ENCODE data around the gene CNTFR.

The CNTFR gene

DNA sequence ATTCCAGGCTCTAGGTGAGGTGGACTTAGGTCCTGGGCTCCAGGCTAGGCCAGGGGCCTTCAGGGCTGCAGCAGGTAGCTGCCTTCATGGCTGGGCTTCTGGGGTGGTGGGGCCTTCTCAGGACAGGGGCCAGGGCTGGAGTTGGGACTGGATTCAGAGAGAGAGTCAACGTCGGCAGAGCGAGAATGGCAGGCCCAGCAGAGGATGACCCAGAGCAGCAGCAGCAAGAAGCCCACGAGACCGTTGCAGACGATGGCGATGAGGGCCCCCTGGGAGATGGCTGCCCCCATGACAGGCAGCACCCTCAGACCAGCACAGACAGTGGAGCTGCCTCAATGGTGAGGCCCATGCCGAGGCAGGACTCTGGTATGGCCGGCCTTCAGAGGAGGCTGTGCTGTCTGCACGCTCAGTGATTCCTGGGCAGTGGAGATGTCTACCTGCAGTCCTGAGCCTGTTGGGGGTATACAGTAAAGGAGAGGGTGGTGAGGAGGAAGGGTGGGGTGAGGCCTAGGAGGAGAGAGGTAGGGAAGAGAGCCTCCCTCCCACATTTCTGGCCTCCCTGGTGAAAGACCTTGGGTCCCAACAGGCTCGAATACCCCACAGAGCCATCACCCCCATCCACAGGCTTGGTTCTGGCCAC lies 68.0 kb downstream of the CNTFR start:
- no peak for FAIRE-seq

DNA sequence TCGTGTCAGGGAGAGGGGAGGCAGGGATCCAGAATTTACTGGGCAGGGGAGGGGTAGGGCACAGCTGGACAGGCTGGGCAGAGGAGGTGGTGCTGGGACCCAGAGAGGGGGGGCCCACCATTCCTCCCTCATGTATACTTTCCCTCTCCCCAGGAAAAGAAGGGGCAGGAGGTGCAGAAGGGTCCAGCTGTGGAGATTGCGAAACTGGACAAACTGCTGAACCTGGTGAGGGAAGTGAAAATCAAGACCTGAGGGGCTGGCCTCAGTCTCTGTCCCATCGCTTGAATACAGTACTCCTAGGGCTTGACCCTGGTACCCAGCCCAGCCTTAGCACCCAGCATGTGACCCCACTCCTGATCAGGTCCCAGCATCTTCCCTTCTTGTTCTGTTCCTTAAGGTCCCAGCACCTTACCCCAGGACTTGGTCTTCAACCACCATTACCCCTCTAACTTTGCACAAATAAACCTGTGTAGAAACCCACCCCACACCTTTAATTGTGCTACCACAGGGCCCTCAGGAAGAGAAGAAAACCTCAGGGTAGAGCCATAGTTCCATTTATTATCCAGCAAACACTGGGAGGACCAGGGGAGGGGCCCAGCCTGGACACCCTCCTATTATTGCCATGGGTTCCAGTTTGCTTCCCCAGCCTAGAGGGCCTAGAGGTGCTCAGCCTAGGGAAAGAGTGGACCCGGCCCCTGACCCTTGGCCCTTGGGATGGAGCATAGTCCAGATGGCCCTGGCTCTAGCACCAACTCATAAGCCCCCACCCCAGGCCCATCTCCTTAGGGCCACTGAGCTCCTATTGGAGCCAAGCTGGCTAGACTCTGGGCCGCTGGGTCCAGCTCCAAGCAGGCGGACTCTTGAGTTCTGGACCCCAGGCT lies 68.8 kb downstream of the CNTFR start:
- FAIRE-seq = no peak

DNA sequence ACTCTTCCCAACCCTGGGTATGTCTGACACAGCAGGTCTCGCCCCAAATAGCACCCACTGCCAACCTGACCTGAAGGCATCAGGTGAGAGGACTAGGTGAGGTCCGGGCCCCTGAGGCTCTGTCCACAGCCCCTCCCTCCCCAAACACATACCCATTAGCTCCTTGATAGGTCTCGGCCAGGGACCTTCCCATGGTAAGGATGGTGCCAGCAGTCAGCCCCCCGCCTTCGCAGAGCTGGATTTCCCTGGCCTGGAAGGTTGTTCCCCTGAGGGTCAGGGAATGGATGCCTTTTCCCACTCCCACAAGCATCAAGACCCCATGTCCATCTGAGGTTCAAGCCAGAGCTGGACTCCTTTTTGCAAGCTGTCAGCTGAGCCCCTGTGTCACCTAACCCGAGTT lies 69.4 kb downstream of the CNTFR start:
- FAIRE-seq = no peak

DNA sequence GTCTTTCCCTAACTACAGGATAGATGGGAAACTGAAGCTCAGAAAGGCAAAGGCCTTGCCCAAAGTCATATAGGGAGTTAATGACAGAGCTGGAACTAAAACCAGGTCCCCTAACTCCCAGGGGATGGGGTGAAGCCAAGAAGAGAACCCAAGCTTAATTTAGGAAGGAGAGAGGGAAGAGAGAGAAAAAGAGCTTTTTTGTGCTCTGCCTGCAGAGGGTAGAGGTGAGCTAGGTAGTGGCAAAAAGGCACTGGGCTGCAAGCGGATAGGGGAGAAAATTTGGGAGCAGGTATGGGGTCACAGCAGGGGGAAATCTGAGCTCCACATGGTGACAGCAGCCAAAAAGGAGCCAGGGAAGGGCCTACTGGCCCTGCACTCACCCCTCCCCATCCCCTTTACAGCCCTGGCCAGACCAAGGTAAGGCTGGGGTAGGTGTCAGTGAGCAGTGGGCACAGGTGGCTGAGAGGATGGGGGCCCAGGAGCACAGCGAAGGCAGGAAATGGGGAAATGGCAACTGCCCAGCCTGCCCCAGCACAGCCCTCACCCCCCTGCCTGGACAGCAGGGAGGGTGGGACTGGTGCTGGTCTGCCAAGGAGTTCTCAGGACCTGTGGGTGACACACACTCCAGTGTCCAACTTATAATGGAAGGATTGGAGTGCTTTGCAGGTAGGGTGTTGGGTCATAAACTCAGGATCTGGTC lies 70.1 kb downstream of the CNTFR start:
- no peak for FAIRE-seq

DNA sequence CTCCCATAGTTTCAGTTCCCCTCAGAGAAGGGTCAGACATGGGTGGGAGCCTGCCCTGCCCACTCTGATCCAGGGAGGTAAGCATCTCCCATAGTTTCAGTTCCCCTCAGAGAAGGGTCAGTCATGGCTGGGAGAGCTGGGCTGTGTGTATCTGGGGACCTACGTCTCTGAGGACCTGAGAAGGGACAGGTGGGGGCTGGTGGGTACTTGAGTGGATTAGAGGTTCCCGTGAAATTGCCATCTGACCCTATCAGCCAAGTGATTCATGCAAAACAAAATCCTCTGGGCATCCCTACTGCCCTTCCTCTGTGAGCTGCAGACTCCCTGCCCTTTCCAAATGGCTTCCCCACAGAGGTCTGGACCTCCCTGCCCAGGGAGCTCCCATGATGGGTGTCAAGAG lies 70.6 kb downstream of the CNTFR start:
- no peak for FAIRE-seq

DNA sequence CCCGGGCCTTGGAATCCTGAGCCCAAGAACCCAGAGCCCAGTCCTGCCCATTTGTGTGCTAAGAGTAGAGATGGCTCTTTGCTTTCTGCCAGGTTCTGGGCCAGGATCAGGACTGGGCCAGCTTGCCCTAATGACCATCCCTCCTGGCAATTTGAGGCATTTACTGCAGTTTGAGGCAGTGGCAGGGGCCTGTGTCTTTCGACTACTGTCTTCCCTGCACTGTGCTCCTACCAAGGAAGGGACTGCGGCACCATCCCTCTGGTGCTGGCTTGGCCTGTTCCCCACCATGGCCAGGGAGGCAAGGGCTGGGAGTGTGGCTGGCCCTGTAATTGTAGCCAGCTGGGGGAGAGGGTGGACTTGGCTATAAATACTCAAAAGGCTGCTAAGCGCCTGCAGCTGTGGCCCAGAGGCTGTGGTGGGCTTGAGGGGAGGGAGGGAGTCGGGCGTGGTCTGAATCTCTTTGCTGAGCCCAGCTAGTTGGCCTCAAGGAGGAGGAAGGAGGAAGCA lies 71.4 kb downstream of the CNTFR start:
- no peak for FAIRE-seq

DNA sequence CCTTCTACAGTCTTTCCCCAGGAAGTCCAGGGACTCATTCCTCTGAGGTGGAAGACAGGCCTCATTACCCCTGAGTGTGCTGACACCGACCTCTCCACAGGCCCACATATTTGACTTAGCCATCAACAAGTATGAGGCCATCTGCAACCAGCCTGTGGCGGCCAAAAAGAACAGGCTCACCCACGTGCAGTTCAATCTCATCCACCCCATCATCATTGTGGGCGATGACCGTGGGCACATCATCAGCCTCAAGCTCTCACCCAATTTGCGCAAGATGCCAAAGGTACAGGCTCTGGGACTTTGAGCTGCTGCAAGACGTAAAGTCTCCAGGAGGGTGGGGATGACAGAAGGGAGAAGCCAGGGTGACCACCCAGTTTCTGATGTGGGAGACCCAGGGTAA lies 72.3 kb downstream of the CNTFR start:
- FAIRE-seq = no peak

DNA sequence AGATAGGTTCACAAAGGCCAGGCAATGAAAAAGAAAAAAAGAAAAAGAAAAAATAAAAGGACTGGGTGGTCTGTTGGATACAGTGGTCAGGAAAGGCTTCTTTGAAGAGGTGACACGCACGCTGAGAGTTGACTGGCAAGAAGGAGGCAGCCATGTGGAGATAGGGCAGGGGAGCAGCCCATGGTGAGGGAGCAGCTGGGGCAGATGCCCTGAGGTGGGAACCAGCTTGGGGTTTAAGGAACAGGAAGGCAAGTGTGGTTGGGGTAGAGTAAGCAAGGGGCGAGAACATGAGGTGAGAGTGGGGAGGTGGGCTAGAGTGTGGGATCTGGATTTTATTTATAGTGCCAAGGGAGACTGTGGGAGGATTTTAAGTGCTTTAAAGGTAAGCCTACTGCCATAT lies 73.6 kb downstream of the CNTFR start:
- no peak for FAIRE-seq

DNA sequence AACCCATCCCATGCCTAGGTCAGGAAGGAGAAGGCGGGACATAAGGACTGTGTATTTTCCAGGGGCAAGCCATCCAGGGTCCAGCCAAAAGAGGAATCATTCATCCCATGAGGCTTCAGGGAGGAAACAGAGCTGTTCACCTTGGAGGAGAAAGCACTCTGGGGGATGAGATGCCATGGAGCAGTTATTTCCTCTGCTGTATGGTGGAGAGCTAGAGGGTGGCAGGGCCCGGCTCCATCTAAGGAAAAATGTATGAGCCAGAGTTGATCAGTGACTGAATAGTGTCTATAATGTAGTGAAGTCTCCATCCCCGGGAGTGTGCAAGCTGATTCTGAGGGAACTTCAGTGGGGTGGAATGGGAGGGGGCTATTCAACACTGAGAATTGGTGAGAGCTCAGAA lies 74.7 kb downstream of the CNTFR start:
- FAIRE-seq = no peak

DNA sequence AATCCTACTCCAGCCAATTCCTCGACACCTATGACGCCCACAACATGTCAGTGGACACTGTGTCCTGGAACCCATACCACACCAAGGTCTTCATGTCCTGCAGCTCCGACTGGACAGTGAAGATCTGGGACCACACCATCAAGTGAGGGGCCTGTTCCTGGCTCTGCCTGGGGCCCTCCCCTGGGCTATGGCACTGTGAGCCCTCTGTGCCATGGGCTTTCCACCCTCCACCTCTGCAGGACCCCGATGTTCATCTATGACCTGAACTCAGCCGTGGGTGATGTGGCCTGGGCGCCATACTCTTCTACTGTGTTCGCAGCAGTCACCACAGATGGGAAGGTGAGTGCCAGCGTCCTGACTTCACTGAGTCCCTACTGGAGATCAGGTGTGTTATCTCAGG lies 75.1 kb downstream of the CNTFR start:
- no peak for FAIRE-seq

DNA sequence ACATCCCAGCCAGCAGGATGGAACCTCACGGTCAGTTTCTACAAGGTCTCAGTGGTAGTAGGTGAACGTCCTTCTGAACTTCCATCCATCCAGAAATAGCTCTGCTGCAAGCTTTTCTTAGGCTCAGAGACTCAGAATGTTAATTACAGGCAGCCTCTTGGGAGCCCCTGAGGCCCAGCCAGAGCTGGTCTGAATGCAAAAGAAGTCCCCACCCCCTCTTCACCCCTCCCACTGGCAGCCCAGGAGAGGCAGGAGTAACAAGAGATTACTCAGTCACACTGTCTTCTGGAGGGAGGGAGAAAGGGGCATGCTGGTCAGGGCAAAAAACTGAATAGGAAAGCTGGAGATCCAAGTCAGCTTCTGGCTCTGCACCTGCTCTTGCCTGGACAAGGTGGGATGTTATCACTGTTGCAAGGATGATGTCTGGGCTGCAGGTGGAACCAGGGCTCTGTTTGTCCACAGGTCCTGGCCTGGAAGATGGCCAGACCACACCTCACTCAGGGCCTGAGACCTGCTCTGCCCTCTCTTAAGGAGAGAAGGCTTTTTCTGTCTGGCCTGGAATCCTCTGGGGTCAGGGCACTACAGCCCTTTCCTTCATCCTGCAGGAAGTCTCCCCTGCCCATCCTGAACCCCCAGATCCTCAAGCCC lies 75.8 kb downstream of the CNTFR start:
- no peak for FAIRE-seq

DNA sequence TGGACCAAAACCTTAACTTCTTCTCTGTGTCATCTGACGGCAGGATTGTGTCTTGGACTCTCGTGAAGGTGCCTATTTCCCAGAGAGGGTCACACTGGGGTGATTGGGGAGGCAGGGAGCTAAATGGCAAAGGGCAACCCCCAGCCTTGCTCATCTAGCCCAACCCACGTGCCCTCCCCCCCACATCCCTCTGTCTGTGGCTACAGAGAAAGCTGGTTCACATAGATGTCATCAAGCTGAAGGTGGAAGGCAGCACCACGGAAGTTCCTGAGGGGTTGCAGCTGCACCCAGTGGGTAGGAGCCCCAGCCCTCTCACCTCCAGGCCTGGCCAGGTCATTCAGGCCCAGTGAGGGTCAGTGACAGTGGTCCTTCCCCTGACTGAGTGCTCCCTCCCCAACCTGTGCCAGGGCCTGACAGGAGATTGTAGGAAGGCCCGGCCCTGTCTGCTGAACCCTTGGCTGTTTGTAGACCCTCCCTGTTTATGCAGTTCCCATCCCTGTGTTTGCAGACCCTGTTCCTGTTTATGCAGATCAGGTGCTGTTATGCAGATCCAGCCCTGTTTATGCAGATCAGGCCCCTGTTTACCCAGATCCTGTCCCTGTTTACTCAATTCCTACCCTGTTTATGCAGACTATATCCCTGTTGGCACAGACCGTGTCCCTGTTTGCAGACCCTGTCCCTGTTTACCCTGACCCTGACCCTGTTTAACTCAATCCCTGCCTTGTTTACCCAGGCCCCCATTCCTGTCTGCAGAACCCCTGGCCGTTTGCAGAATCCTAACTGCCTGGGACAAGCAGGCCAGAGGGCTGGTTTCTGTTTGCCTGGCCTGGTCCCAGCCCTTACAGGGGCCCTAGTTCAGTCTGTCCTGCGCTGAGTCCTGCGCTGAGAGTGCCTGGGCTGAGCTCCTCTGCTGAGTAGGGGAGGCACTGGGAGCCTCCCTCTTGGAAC lies 77.1 kb downstream of the CNTFR start:
- no peak for FAIRE-seq

DNA sequence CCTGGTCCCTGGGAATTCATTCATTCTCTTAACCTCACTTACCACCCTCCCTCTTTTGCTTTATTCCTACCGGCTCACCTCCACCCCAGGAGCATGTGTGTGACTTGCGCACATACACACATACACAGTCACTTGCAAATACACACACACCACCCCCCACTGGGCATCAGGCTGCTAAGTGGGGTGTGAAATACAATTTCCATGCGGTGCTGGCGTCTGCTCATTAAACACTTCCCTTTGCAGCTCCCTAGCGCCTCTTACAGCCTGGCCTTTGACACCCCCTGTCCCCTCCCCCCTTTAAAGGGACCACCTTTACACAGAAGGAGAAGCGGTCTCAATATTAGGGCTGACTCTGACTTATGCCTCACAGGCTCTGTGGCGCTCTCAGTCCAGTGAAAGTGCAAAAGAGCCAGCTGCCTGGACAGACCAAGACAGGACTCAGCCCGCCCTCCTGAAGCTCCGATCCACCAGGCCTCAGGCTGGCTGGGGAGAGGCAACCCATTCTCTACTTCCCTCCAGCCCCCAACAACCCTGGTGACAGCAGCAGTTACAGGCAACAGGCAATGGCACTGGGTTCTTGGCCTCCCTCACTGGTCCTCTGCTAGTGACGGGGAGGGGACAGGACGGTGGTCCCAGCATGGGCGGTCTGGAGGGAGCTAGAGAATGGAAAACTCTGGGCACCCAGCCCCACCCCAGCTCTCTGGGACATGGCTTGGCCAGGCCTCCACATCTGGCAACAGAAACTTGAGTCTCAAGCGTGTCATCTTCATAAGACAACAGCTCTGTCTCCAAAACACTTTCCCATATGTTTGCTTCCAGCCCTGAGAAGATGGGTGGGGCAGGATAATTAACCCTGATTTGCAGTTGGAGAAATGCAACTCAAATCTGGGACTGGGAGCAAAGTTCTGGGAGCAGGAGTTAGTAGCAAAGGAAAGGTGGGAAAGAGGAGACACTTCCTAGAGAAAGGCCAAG lies 78.7 kb downstream of the CNTFR start:
- FAIRE-seq = no peak

DNA sequence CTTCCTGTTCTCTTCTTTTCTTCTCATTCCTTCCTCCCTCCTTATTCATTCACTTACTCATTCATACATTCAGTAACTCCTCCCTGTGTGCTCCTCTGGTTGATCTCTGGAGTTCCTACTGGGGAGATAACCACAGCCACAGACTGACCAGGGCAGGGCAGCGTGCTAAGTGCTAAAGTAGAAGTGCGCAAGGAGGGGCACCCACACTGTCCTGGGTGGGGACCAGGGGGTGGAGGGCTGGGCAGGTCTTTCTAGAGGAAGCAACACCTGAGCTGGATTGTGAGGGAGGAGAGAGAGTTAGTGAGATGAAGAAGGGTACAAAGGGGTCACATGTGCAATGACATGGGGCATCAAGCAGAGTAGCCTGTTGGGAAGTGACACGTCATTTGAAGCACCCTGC lies 80.6 kb downstream of the CNTFR start:
- no peak for FAIRE-seq

DNA sequence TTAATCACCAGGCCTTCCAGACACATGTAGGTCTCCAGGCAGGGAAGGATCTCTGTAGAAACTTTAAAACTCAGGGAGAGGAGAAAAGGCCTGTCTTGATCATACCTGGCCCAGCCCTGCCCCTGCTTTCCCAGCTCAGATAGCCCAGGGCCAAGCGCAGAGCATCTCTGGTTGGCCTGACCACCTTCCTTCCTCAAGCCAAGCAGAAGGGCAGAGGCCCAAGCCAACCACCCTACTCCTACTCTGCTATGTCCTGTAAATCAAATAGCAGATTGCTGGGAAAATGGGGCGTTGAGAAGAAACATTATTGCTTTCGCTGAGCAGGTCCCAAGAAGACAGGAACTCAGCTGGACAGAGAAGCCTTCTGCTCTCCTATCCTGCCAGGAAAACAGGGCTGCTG lies 81.1 kb downstream of the CNTFR start:
- no peak for FAIRE-seq

DNA sequence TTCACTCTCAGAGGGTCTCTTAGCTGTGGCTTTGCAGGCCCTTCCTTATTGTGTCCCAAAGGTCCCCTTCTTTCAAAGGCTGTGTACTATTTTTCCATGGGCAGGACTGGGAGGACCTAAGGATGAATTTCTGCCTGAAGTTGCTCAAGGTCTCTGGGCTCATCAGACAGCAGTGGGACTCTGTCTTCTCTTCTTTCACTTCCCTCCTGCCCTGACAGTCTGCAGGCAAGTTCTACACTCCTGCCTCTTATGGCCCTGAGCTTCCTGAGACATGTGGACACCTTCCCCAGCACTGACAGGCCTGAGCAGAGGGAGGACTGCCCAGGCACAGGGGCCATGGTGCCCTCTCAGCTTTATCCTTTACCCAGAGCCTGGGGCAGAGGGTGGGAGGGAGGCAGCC lies 81.6 kb downstream of the CNTFR start:
- no peak for FAIRE-seq

DNA sequence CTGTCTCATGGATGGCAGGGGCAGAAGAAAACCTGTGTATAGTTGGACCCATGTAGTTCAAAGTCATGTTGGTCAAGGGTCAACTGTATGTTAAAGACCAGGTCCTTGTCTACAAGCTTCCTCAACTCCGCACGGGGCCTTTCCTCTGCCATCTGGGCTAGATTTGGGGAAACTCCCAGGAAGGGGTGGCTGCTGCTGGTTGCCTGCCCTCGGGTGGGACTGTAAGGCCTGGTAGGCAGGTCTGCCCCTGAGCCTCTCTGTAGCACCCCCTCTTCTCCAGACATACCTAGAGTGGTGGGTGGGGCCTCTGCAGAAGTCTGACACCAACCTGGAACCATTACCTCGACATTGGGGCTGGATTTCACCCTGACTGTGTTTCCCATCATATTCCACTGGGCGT lies 82.0 kb downstream of the CNTFR start:
- FAIRE-seq = no peak

DNA sequence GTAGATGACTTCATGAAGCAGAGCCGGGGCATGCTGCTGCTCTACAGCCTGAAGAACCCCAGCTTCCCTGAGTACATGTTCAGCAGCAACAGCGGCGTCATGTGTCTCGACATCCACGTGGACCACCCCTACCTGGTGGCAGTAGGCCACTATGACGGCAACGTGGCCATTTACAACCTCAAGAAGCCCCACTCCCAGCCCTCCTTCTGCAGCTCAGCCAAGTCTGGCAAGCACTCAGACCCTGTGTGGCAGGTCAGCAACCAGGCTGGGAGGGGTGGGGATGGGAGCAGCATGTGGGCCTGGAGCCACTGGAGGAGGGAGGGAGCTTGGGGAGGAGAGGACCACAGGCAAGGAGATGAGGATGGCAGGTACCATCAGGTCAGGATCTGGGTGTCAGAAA lies 82.9 kb downstream of the CNTFR start:
- FAIRE-seq = no peak

DNA sequence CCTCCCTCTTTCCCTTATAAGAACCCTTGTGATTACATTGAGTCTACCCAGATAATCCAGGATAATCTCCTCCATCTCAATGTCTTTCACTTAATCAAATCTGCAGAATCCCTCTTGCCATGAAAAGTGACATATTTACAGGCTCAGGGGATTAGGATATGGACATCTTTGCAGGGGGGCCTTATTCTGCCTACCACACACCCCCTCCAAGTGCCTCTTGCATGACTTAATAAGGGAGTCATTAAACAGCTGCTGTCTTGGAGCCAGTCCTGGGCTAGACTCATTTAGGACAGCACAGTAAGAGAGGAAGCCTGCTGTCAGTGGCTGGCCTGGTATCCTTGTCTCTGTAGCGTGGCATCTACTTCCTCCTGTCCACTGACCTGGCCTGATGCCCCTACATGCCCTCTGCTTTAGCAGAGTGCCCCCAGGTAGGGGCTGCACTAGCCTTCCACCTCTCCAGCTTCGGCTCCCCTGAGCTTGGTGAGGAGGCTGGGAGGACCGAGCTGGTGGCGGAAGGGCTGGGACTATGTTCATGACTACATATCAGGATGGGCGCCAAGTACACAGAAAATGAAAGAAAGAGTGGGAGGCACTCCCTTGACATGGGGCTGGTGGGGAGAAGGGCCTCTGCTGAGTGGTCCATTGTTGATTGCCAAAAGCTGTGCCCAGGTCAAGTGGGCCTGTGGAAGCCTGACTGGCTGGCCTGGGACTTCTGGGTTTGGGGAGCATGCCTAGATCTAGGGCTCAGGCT lies 84.0 kb downstream of the CNTFR start:
- FAIRE-seq = no peak

DNA sequence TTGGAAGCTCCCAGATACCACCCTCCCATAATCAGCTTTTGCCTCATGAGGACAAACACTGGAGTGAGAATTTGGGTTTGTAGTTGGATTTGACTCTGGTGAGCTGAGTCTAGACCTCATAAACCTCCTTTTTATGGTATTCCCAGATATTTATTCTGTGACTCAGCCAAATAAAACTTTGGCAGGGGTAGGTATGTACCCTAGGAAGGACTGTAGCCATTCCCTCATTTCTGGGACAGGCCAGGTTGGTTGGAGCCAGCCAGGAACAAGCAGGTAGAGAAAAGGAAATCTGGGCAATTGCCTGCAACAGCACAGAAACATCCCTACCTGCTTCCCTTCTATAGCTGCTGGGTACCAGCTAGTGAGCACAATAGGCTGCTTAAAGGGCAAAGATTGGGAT lies 86.1 kb downstream of the CNTFR start:
- FAIRE-seq = no peak

All from G401.6 (cell line).